ENCODE measurements around the gene TMPRSS11E. TPM values are rescaled to one million over a fixed set of nuclear protein-coding genes. Genes with fewer than 3 reads are reported as not detected.

TMPRSS11E gene
- total RNA-seq, 1 donor from 2014 or later, result 3.5 TPM

Other genes with a start within 250 kb of the TMPRSS11E start
- gene TMPRSS11B, start 201.8 kb upstream of the TMPRSS11E start, total RNA-seq, result 84.9 TPM
- gene YTHDC1, start 97.4 kb upstream of the TMPRSS11E start, total RNA-seq, result 97.2 TPM
- not detected for gene UGT2B17, start 128.9 kb downstream of the TMPRSS11E start, total RNA-seq
- gene UGT2B15, start 223.2 kb downstream of the TMPRSS11E start, total RNA-seq, result not detected